GM13977 (cell line): ENCODE data around the gene WWP2.
"Not testable (repeated sequence)": the region's sequence is repeated elsewhere in the genome, so short reads cannot be mapped to it uniquely, and the experiment has no call there.

Source experiments
- DNase-seq: peaks from one replicate; pipeline ENCODE4 v3.0.0; 2012; ENCODE audit warnings: low spot score
- in situ Hi-C: fragments of 300-500 bp; cut with MboI; formaldehyde crosslinking; loops from one replicate; pipeline ENCODE4 v1.12.0; 2022; ENCODE audit warnings: low sequenced_read_pairs, low pct_unique_long_range_greater_than_20kb, mixed read lengths, inconsistent platforms; ENCODE audit not compliant: unreplicated experiment
- TF ChIP-seq, protein P1 (sequence below): IDR thresholded peaks from 2 replicates; pipeline ENCODE4 v1.5.1; 2012; ENCODE audit warnings: mild to moderate bottlenecking, control low read depth; ENCODE audit not compliant: insufficient read depth; ENCODE audit errors: extremely low read depth, missing control alignments

WWP2 gene

DNA sequence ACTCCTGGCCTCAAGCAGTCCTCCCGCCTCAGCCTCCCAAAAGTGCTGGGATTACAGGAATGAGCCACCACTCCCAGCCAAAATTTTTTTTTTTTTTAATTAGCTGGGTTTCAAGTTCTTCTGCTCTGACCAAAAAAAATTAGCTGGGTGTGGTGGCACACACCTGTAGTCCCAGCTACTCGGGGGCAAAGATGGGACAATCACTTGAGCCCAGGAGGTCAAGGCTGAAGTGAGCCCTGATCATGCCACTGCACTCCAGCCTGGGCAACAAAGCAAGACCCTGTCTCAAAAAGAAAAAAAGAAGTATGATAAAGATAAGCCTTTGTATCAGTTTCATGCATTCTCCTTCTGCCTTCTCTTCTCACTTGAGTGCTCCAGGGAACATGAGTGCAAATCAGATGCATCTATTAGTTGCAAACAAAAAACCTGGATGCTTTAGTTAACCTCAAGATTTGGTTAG lies 37.7 kb upstream of the WWP2 start:
- DNase-seq: no peak
- in situ Hi-C loops: no loop called here
- TF ChIP-seq, protein P1, sequence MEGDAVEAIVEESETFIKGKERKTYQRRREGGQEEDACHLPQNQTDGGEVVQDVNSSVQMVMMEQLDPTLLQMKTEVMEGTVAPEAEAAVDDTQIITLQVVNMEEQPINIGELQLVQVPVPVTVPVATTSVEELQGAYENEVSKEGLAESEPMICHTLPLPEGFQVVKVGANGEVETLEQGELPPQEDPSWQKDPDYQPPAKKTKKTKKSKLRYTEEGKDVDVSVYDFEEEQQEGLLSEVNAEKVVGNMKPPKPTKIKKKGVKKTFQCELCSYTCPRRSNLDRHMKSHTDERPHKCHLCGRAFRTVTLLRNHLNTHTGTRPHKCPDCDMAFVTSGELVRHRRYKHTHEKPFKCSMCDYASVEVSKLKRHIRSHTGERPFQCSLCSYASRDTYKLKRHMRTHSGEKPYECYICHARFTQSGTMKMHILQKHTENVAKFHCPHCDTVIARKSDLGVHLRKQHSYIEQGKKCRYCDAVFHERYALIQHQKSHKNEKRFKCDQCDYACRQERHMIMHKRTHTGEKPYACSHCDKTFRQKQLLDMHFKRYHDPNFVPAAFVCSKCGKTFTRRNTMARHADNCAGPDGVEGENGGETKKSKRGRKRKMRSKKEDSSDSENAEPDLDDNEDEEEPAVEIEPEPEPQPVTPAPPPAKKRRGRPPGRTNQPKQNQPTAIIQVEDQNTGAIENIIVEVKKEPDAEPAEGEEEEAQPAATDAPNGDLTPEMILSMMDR: no peak

DNA sequence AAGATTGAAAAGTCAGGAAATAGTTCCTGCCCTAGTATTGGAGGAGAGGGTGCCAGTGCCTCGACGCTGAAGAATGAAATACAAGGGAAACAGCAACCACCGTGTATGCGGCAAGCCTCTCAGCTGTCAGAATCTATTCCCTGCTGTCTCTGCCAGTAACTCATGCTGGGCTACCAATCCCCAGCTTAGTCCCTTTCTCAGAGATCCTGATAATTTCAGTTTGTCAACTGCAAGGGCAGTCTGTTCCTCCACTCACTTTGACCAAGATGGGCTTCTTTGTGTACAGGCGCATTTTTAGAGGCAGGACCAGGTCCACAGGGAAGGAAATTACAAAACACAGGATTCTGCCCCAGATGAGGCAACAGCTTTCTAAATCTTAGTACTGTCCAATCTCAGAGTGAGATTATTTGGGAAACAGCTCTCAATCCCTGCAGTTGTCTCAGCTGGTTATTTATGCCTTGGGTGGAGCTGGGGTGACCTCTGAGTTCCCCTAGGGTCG lies 37.1 kb upstream of the WWP2 start:
- no peak for DNase-seq
- TF ChIP-seq, protein P1: no peak
- in situ Hi-C loops: no loop called here

DNA sequence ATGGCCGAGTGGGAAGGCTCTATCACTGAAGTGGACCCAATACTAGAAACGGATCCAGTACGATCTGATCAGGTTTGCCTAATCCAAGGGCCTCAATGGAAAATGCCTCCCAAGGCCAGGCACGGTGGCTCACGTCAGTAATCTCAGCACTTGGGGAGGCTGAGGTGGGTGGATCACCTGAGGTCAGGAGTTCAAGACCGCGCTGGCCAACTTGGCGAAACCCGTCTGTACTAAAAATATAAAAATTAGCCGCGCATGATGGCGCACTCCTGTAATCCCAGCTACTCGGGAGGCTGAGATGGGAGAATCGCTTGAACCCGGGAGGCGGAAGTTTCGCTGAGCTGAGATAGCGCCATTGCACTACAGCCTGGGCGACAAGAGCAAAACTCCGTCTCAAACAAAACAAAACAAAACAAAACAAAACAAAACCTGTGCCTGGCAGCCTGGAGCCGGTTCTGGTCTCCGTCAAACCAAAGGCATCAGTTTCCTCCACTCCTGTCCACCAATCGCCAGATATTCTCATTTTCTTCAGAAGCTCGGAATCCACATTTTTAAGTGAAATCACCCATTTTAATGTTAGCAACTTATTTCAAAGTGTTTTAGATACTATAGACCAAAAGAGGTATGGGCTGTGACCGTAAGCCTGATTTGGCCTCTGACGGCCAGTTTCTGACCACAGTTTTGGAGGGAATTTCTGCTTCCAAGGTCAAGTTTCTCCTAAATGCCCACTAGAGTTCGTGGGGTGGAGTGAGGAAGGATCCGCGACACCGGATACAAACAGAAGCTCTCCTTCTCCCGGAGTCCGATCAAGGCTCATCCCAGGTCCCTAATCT lies 36.4 kb upstream of the WWP2 start:
- TF ChIP-seq, protein P1: no peak
- no peak for DNase-seq

DNA sequence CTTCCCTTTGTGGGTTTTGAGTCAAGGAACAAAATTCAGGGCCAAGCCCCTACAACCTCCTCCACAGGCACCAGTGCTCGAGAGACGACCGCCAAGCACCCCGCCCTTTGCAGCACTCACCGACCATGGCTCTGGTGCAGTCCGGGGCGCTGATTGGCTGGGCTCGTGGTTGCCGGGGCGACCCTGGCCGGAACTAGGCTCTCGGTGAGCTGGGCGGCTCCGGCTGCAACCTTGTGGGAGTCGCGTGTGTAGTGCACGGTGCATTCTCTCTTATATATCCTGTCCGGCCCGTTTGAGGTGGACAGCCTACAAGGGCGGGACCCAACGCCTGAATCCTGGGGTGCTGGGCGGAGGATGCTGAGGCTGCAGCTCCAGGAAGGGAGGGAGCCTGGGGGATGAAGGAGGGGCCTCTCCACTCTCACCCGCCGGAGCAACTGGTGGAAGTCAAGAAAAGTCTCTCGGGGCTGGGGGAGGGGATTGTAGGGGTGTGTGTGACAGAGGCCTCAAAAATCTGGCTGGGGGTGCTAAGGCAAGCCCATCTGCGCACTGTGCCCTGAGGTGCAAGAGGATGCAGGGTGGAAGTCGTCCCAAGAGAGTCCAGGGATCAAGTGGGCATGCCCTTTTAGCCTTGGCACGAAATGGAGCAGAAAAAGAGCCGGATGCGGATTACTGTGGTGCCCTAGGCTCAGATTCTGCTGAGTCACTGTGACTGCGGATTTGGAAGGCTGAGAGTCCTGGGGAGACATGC lies 35.6 kb upstream of the WWP2 start, which contains the start of gene NQO1:
Gene NQO1 (minus strand): TSS at position 248 of the 748 bp plus-strand sequence. CDS start 121 bp downstream, at position 127.
- TF ChIP-seq, protein P1: no peak
- in situ Hi-C loops: no loop called here
- peak; percentile 94 for DNase-seq

More for the DNA sequence above, 36.4 kb upstream of the WWP2 start:
- in situ Hi-C loops: no loop called here

DNA sequence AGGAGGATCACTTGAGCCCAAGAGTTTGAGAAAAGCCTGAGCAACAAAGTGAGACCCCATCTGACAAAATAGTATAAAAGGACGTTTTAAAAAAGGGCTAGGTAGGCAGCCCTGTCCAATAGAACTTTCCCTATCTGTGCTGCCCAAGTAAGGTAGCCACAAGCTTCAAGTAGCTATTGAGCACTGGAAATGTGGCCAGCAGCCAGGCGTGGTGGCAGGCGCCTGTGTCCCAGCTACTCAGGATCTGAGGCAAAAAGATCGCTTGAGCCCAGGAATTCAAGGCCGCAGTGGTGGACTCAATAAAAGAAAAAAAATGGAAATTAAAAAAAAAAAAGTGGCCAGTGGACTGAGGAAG lies 34.2 kb upstream of the WWP2 start:
- no peak for DNase-seq
- TF ChIP-seq, protein P1: no peak
- in situ Hi-C loops: no loop called here

DNA sequence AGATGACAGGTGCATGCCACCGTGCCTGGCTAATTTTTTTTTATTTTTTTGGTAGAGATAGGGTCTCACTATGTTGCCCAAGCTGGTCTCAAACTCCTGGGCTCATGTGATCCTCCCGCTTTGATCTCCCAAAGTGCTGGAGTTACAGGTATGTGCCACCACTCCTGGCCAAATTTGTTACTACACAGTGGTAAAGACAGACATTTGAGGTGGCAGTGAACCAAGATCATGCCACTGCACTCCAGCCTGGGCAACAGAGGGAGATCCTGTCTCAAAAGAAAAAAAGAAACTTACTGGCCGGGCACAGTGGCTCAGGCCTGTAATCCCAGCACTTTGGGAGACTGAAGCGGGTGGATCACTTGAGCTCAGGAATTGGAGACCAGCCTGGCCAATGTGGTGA lies 33.1 kb upstream of the WWP2 start:
- in situ Hi-C loops: not testable (repeated sequence)

DNA sequence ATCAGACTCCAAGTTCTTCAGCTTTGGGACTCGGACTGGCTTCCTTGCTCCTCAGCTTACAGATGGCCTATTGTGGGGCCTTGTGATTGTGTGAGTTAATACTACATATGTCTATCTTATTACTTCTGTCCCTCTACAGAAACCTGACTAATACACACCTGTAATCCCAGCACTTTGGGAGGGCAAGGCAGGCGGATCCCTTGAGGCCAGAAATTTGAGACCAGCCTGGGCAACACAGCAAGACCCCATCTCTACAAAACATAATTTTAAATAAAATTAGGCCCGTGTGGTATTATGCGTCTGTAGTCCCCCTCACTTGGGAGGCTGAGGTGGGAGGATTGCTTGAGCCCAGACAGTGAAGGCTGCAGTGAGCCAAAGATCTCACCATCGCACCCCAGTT lies 30.9 kb upstream of the WWP2 start:
- DNase-seq, in situ Hi-C loops: not testable (repeated sequence)

More for the DNA sequence above, 33.1 kb upstream of the WWP2 start:
- not testable (repeated sequence) for DNase-seq
